Memory B cell (primary cell): ENCODE measurements around the gene CALM3.

Experiments used
- ATAC-seq: fragments of 150-1000 bp; cut with Tn5 transposase; 2 replicates; pipeline ENCODE4 v1.10.0; 2021; ENCODE audit warnings: low read depth, mild to moderate bottlenecking, moderate library complexity
- DNase-seq, 2 donors: peaks; one replicate each; pipeline ENCODE4 v3.0.0; 2022; ENCODE audit warnings: low spot score in 2 of 2
- H3K27ac Mint-ChIP-seq: one replicate; pipeline ENCODE4 v1.8.0; 2022; ENCODE audit warnings: mild to moderate bottlenecking, moderate library complexity, mixed read lengths
- H3K27me3 Mint-ChIP-seq: one replicate; pipeline ENCODE4 v1.8.0; 2022; ENCODE audit warnings: mixed read lengths
- H3K36me3 Mint-ChIP-seq: one replicate; pipeline ENCODE4 v1.8.0; 2022; ENCODE audit warnings: mild to moderate bottlenecking, mixed read lengths
- H3K4me1 Mint-ChIP-seq: one replicate; pipeline ENCODE4 v1.8.0; 2022; ENCODE audit warnings: mixed read lengths
- H3K4me3 Mint-ChIP-seq: one replicate; pipeline ENCODE4 v1.8.0; 2022; ENCODE audit warnings: mild to moderate bottlenecking, moderate library complexity, mixed read lengths
- H3K9me3 Mint-ChIP-seq: one replicate; pipeline ENCODE4 v1.8.0; 2022; ENCODE audit warnings: mixed read lengths

CALM3 gene

GRCh38 chr19:46614114-46614722 is 13.1 kb downstream of the CALM3 start:
- DNase-seq (peak; percentile 87 to 91), ATAC-seq (peak; percentile 37)
- Mint-ChIP-seq H3K4me1 (peaks cover 34% of the 10 kb centered on the region), H3K27ac (peak overlapping the region; percentile 11), H3K9me3 (no peaks in the 10 kb centered on the region), H3K4me3 (no peak overlapping the region), H3K36me3 (peaks cover 7% of the 10 kb centered on the region), H3K27me3 (no peaks in the 10 kb centered on the region)

DNA sequence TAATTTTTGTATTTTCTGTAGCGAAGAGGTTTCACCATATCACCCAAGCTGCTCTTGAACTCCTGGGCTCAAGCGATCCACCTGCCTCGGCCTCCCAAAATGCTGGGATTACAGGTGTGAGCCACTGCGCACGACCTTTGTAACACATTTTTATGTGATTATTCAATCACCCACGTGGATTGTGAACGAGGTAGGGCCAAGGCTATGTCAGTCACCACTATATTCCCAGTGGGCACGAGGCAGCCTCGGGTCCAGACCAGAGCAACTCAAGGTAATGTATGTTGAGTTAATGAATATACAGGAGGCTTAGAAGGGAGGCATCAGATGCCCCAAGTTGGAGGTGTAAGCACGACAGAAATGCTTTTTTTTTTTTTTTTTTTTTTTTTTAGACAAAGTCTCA is 14.8 kb downstream of the CALM3 start:
- Mint-ChIP-seq H3K9me3 (no peaks in the 10 kb centered on the region), H3K4me3 (no peak overlapping the region), H3K27me3 (no peaks in the 10 kb centered on the region), H3K36me3 (no peaks in the 10 kb centered on the region), H3K4me1 (peaks cover 38% of the 10 kb centered on the region), H3K27ac (no peak overlapping the region)
- ATAC-seq (no peak), DNase-seq (no peak)

- H3K27me3 Mint-ChIP-seq: no peaks in the 10 kb centered on the region
- no peaks in the 10 kb centered on the region for H3K36me3 Mint-ChIP-seq
- H3K4me3 Mint-ChIP-seq: peak overlapping the region; percentile 21
- ATAC-seq (no peak), DNase-seq (no peak)
- H3K4me1 Mint-ChIP-seq: peaks cover 34% of the 10 kb centered on the region
- H3K27ac Mint-ChIP-seq: peak overlapping the region; percentile 99
- H3K9me3 Mint-ChIP-seq: no peaks in the 10 kb centered on the region
These were observed 15.6 kb downstream of the CALM3 start for GRCh38 chr19:46616631-46617322.

- H3K9me3 Mint-ChIP-seq: no peaks in the 10 kb centered on the region
- ATAC-seq: no peak
- peak overlapping the region; percentile 99 for H3K27ac Mint-ChIP-seq
- no peaks in the 10 kb centered on the region for H3K36me3 Mint-ChIP-seq
- peaks cover 31% of the 10 kb centered on the region for H3K4me1 Mint-ChIP-seq
- no peak overlapping the region for H3K4me3 Mint-ChIP-seq
- DNase-seq: no peak
- no peaks in the 10 kb centered on the region for H3K27me3 Mint-ChIP-seq
These were observed 16.5 kb downstream of the CALM3 start for GRCh38 chr19:46617601-46618000.

- H3K27me3 Mint-ChIP-seq: no peaks in the 10 kb centered on the region
- peaks cover 30% of the 10 kb centered on the region for H3K4me1 Mint-ChIP-seq
- ATAC-seq (peak; percentile 70), DNase-seq (peak in 1 of 2 donors; percentile 84)
- peak overlapping the region; percentile 82 for H3K4me3 Mint-ChIP-seq
- H3K36me3 Mint-ChIP-seq: no peaks in the 10 kb centered on the region
- peak overlapping the region; percentile 99 for H3K27ac Mint-ChIP-seq
- H3K9me3 Mint-ChIP-seq: no peaks in the 10 kb centered on the region
These were observed 17.6 kb downstream of the CALM3 start for GRCh38 chr19:46618670-46619231.

GRCh38 chr19:46620267-46620666 is 19.1 kb downstream of the CALM3 start:
- H3K36me3 Mint-ChIP-seq: no peaks in the 10 kb centered on the region
- H3K27me3 Mint-ChIP-seq: peaks cover 3% of the 10 kb centered on the region
- DNase-seq (no peak), ATAC-seq (no peak)
- peak overlapping the region; percentile 99 for H3K27ac Mint-ChIP-seq
- H3K4me3 Mint-ChIP-seq: peak overlapping the region; percentile 82
- peaks cover 38% of the 10 kb centered on the region for H3K4me1 Mint-ChIP-seq
- H3K9me3 Mint-ChIP-seq: no peaks in the 10 kb centered on the region

DNA sequence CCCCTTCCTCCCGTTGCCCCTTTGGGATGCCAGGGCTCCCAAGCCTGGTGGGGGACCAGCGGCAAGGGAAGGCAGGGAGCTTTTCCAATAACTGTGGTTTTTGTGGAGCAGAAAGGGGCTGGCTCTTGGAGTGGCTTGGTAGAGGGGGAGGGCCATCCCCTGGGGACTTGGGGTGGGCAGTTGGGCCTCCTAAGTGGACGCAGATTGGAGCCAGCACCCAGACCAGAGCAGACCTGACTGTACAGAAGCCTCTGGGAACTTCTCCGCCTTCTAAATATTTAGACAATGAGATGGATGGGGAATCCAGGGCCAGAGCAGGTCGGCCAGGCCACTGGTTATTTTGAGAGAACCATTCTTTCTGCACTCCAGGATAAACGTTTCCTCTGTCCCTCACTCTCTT is 19.6 kb downstream of the CALM3 start:
- Mint-ChIP-seq H3K9me3 (no peaks in the 10 kb centered on the region), H3K27ac (peak overlapping the region; percentile 99), H3K36me3 (no peaks in the 10 kb centered on the region), H3K4me1 (peaks cover 38% of the 10 kb centered on the region), H3K27me3 (peaks cover 3% of the 10 kb centered on the region), H3K4me3 (no peak overlapping the region)
- DNase-seq: no peak
- no peak for ATAC-seq

- DNase-seq (no peak), ATAC-seq (no peak)
- no peaks in the 10 kb centered on the region for H3K9me3 Mint-ChIP-seq
- H3K27ac Mint-ChIP-seq: peak overlapping the region; percentile 99
- H3K27me3 Mint-ChIP-seq: peaks cover 3% of the 10 kb centered on the region
- H3K4me3 Mint-ChIP-seq: no peak overlapping the region
- no peaks in the 10 kb centered on the region for H3K36me3 Mint-ChIP-seq
- peaks cover 39% of the 10 kb centered on the region for H3K4me1 Mint-ChIP-seq
These were observed 20.3 kb downstream of the CALM3 start for GRCh38 chr19:46621191-46622117.

DNA sequence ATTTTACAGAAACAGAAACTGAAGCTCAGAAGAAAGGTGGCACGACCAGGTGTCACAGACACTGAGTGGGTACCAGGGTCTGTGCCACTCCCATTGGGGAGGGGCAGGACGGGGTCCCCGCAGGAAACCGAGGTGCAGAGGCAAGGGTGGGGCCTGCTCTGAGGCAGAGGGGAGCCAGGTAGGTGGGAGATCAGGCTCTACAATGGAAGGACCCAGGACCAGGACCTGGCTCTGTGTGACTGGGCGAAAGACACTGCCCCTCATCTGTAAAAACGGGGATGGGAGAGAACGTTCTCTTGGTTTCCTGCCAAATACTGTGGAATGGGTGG is 21.0 kb downstream of the CALM3 start:
- H3K4me1 Mint-ChIP-seq: peaks cover 39% of the 10 kb centered on the region
- H3K36me3 Mint-ChIP-seq: no peaks in the 10 kb centered on the region
- no peak overlapping the region for H3K4me3 Mint-ChIP-seq

DNA sequence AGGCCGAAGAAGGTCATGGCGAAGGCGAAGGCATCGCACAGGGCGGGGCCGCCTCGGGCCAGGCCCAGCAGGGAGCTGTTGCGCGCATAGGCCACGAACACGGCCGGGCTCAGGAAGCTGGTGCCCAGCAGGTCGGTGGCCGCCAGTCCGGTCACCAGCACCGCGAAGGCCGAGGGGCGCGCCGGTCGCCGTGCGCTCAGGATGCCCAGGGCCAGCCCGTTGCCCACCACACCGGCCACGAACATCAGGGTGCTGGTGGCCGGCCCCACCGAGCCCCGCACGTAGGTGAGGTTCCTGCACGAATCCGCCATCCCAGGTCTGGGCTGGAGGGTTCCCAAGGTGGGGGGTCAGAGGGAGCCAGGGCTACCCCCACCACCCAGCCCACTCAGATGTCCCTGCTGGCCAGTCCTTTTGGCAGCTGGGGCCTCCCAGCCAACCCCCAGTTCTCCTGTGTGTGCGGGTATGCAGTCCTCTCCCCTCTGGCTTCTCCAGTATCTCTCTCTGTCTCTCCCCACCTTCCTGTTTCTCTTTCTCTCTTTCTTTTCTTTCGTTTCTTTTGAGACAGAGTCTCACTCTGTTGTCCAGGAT is 22.9 kb downstream of the CALM3 start:
- ATAC-seq: no peak
- peaks cover 3% of the 10 kb centered on the region for H3K27me3 Mint-ChIP-seq

More for the DNA sequence above, 21.0 kb downstream of the CALM3 start:
- DNase-seq (no peak), ATAC-seq (no peak)
- Mint-ChIP-seq H3K27me3 (peaks cover 3% of the 10 kb centered on the region), H3K9me3 (no peaks in the 10 kb centered on the region), H3K27ac (peak overlapping the region; percentile 99)

GRCh38 chr19:46624958-46625661 is 24.0 kb downstream of the CALM3 start, which contains the start of gene PTGIR:
PTGIR (minus strand) TSS chr19:46625089; CDS start chr19:46624225, 864 bp downstream.
- ATAC-seq: peak; percentile 68
- H3K36me3 Mint-ChIP-seq: no peaks in the 10 kb centered on the region
- H3K27ac Mint-ChIP-seq: peak within 1 kb of the TSS; percentile 84
- H3K4me3 Mint-ChIP-seq: peak within 1 kb of the TSS; percentile 70
- no peak for DNase-seq
- no peaks in the 10 kb centered on the region for H3K9me3 Mint-ChIP-seq
- peaks cover 3% of the 10 kb centered on the region for H3K27me3 Mint-ChIP-seq
- peaks cover 36% of the 10 kb centered on the region for H3K4me1 Mint-ChIP-seq

More for the DNA sequence above, 22.9 kb downstream of the CALM3 start:
- H3K27ac Mint-ChIP-seq: peak overlapping the region; percentile 84
- H3K36me3 Mint-ChIP-seq: no peaks in the 10 kb centered on the region
- DNase-seq: no peak
- peaks cover 40% of the 10 kb centered on the region for H3K4me1 Mint-ChIP-seq
- H3K4me3 Mint-ChIP-seq: peak overlapping the region; percentile 16
- no peaks in the 10 kb centered on the region for H3K9me3 Mint-ChIP-seq

- peak overlapping the region; percentile 72 for H3K27ac Mint-ChIP-seq
- no peak for DNase-seq
- no peak overlapping the region for H3K4me3 Mint-ChIP-seq
- H3K4me1 Mint-ChIP-seq: peaks cover 34% of the 10 kb centered on the region
- ATAC-seq: no peak
- no peaks in the 10 kb centered on the region for H3K36me3 Mint-ChIP-seq
- H3K27me3 Mint-ChIP-seq: peaks cover 3% of the 10 kb centered on the region
- H3K9me3 Mint-ChIP-seq: no peaks in the 10 kb centered on the region
These were observed 24.6 kb downstream of the CALM3 start for GRCh38 chr19:46625731-46626130.

- Mint-ChIP-seq H3K36me3 (no peaks in the 10 kb centered on the region), H3K4me1 (peaks cover 32% of the 10 kb centered on the region), H3K27ac (peak overlapping the region; percentile 14), H3K9me3 (no peaks in the 10 kb centered on the region), H3K4me3 (no peak overlapping the region), H3K27me3 (peaks cover 3% of the 10 kb centered on the region)
- no peak for ATAC-seq
- DNase-seq: no peak
These were observed 25.3 kb downstream of the CALM3 start for GRCh38 chr19:46626446-46626845.
